ENCODE results near the gene PUS1. TPM values are rescaled to one million over a fixed set of nuclear protein-coding genes. Genes with fewer than 3 reads are reported as not detected.
A peak's percentile ranks its signal among the peaks of the same experiment; 100 is the strongest.

Gene PUS1
- total and polyA plus RNA-seq, 8 donors = 11.3 to 30.1 (median 16.8) TPM

GRCh38 chr12:131939007-131939406, 9.9 kb downstream of the PUS1 start:
- H3K4me3 ChIP-seq = no peak overlapping the region
- ATAC-seq (no peak), DNase-seq (peak in 1 of 4 donors; percentile 17)
- H3K27ac ChIP-seq = no peak overlapping the region
- no peaks in the 10 kb centered on the region for H3K9me3 ChIP-seq
- H3K4me1 ChIP-seq = no peaks in the 10 kb centered on the region
- no peak for TF ChIP-seq CTCF (IDR thresholded peaks at IDR 0.05)
- H3K27me3 ChIP-seq = no peaks in the 10 kb centered on the region
- intact Hi-C loops (cut with DNase I) = no loop called here
- peaks cover 0 to 93% of the 10 kb centered on the region in 2 donors for H3K36me3 ChIP-seq

DNA sequence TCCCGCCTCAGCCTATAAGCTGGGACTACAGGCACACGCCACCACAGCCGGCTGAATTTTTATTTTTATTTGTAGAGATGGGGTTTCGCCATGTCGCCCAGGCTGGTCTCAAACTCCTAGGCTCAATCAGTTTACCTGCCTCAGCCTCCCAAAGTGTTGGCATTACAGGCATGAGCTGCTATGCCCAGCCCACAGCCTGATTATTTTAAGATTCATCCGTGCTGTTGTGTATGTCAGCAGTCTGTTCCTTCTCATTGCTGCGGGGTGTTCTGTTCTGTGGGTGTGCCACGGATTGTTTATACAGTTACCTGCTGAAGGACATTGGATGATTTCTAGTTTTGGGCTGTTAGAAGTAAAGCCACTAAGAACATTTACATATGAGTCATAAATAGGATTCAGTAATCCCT, 11.1 kb downstream of the PUS1 start:
- peaks cover 0 to 93% of the 10 kb centered on the region in 2 donors for H3K36me3 ChIP-seq
- no peaks in the 10 kb centered on the region for H3K9me3 ChIP-seq
- ATAC-seq (no peak), DNase-seq (peak in 1 of 4 donors; percentile 15)
- H3K4me3 ChIP-seq = no peak overlapping the region
- TF ChIP-seq CTCF (IDR thresholded peaks at IDR 0.05) = no peak
- H3K27me3 ChIP-seq = no peaks in the 10 kb centered on the region
- intact Hi-C loops (cut with DNase I) = no loop called here
- no peaks in the 10 kb centered on the region for H3K4me1 ChIP-seq
- H3K27ac ChIP-seq = no peak overlapping the region

GRCh38 chr12:131941116-131941986, 12.3 kb downstream of the PUS1 start:
- intact Hi-C loops (cut with DNase I) = no loop called here
- peaks cover 0 to 82% of the 10 kb centered on the region in 2 donors for H3K36me3 ChIP-seq
- no peak overlapping the region for H3K4me3 ChIP-seq
- no peaks in the 10 kb centered on the region for H3K4me1 ChIP-seq
- DNase-seq = peak in 1 of 4 donors; percentile 68
- TF ChIP-seq CTCF (IDR thresholded peaks at IDR 0.05) = no peak
- ATAC-seq = no peak
- no peaks in the 10 kb centered on the region for H3K27me3 ChIP-seq
- H3K27ac ChIP-seq = no peak overlapping the region
- H3K9me3 ChIP-seq = no peaks in the 10 kb centered on the region

GRCh38 chr12:131941987-131942341, 12.9 kb downstream of the PUS1 start:
- no peak overlapping the region for H3K4me3 ChIP-seq
- TF ChIP-seq CTCF (IDR thresholded peaks at IDR 0.05) = no peak

GRCh38 chr12:131942671-131943070, 13.6 kb downstream of the PUS1 start:
- Histone ChIP-seq H3K27ac (no peak overlapping the region), H3K9me3 (no peaks in the 10 kb centered on the region), H3K4me3 (no peak overlapping the region), H3K4me1 (peaks cover 0 to 3% of the 10 kb centered on the region in 2 donors), H3K27me3 (no peaks in the 10 kb centered on the region), H3K36me3 (peaks cover 0 to 72% of the 10 kb centered on the region in 2 donors)
- TF ChIP-seq CTCF (IDR thresholded peaks at IDR 0.05) = no peak
- intact Hi-C loops (cut with DNase I) = no loop called here
- ATAC-seq = no peak
- peak in 1 of 4 donors; percentile 50 for DNase-seq

More at GRCh38 chr12:131941987-131942341, 12.9 kb downstream of the PUS1 start:
- H3K27me3 ChIP-seq = no peaks in the 10 kb centered on the region
- intact Hi-C loops (cut with DNase I) = no loop called here
- no peak overlapping the region for H3K27ac ChIP-seq
- H3K4me1 ChIP-seq = no peaks in the 10 kb centered on the region
- H3K36me3 ChIP-seq = peaks cover 0 to 76% of the 10 kb centered on the region in 2 donors
- no peaks in the 10 kb centered on the region for H3K9me3 ChIP-seq
- no peak for ATAC-seq
- DNase-seq = no peak
